Measurements from ENCODE around the gene EPHA7. TPM values are rescaled to one million over a fixed set of nuclear protein-coding genes. Genes with fewer than 3 reads are reported as not detected.

The EPHA7 gene
- total RNA-seq, 2 experiments from 2014 or later = not detected

- no peak for DNase-seq (ENCODE audit: low spot score)
- Histone ChIP-seq H3K79me2 (ENCODE audit: insufficient read depth, low read depth, low read length) (no peaks in the 10 kb centered on the region), H4K20me1 (ENCODE audit: insufficient read depth, low read length) (no peaks in the 10 kb centered on the region), H3K36me3 (ENCODE audit: insufficient read depth, low read length) (no peaks in the 10 kb centered on the region), H3K9me3 (ENCODE audit: low read length) (no peaks in the 10 kb centered on the region), H3K4me2 (ENCODE audit: low read length) (no peak overlapping the region), H2AFZ (ENCODE audit: low read length) (no peak overlapping the region), H3K4me1 (ENCODE audit: insufficient read depth, low read length, poor library complexity, severe bottlenecking) (no peaks in the 10 kb centered on the region), H3K9me2 (ENCODE audit: insufficient read depth, low read length) (no peaks in the 10 kb centered on the region), H3K27ac (ENCODE audit: low read depth, low read length, poor library complexity, severe bottlenecking) (no peak overlapping the region), H3K4me3 (ENCODE audit: low read depth, low read length, poor library complexity, severe bottlenecking) (no peak overlapping the region)
- TF ChIP-seq, protein P1, sequence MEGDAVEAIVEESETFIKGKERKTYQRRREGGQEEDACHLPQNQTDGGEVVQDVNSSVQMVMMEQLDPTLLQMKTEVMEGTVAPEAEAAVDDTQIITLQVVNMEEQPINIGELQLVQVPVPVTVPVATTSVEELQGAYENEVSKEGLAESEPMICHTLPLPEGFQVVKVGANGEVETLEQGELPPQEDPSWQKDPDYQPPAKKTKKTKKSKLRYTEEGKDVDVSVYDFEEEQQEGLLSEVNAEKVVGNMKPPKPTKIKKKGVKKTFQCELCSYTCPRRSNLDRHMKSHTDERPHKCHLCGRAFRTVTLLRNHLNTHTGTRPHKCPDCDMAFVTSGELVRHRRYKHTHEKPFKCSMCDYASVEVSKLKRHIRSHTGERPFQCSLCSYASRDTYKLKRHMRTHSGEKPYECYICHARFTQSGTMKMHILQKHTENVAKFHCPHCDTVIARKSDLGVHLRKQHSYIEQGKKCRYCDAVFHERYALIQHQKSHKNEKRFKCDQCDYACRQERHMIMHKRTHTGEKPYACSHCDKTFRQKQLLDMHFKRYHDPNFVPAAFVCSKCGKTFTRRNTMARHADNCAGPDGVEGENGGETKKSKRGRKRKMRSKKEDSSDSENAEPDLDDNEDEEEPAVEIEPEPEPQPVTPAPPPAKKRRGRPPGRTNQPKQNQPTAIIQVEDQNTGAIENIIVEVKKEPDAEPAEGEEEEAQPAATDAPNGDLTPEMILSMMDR (conservative IDR thresholded peaks at IDR 0.05; ENCODE audit: low read length) = no peak
- no peak for TF ChIP-seq EZH2phosphoT487 (IDR thresholded peaks at IDR 0.05; ENCODE audit: borderline replicate concordance, low read depth, low read length)
- intact Hi-C loops (cut with micrococcal nuclease; ENCODE audit: unreplicated experiment) = no loop called here
- ChIA-PET POLR2A (no interaction called here), CTCF (ENCODE audit: unreplicated experiment) (no interaction called here)
- no TSS peak for BruUV-seq (replicated peaks)
These were observed 68.1 kb downstream of the EPHA7 start for GRCh38 chr6:93351222-93351621.

DNA sequence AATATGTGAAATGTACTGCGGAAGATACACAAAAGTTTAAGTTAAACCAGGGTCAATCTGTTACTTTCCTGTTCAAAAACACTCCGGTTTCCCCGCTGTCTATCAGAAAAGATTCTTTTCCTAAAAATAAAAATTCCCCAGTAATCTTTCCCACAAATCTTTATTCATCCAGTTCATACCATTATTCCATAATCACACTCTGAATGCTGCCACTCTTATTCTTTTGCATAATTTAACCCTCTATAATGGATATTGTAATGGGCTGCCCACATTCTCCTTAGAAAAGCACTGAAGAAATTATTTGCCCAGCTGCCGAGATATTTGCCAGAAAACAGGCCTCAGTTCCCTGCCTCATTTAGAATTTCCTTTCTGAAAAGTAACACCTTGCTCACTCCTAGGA lies 68.6 kb downstream of the EPHA7 start:
- intact Hi-C loops (cut with micrococcal nuclease; ENCODE audit: unreplicated experiment) = no loop called here
- no peak overlapping the region for H3K4me2 ChIP-seq (ENCODE audit: low read length)
- TF ChIP-seq, protein P1 (conservative IDR thresholded peaks at IDR 0.05; ENCODE audit: low read length) = no peak
- TF ChIP-seq EZH2phosphoT487 (IDR thresholded peaks at IDR 0.05; ENCODE audit: borderline replicate concordance, low read depth, low read length) = no peak
- no peaks in the 10 kb centered on the region for H3K36me3 ChIP-seq (ENCODE audit: insufficient read depth, low read length)
- H3K27ac ChIP-seq (ENCODE audit: low read depth, low read length, poor library complexity, severe bottlenecking) = no peak overlapping the region
- ChIA-PET CTCF (ENCODE audit: unreplicated experiment) (no interaction called here), POLR2A (no interaction called here)
- BruUV-seq (replicated peaks) = no TSS peak
- no peak for DNase-seq (ENCODE audit: low spot score)
- no peak overlapping the region for H2AFZ ChIP-seq (ENCODE audit: low read length)
- no peaks in the 10 kb centered on the region for H3K9me3 ChIP-seq (ENCODE audit: low read length)
- no peak overlapping the region for H3K4me3 ChIP-seq (ENCODE audit: low read depth, low read length, poor library complexity, severe bottlenecking)
- H3K79me2 ChIP-seq (ENCODE audit: insufficient read depth, low read depth, low read length) = no peaks in the 10 kb centered on the region
- no peaks in the 10 kb centered on the region for H4K20me1 ChIP-seq (ENCODE audit: insufficient read depth, low read length)
- H3K4me1 ChIP-seq (ENCODE audit: insufficient read depth, low read length, poor library complexity, severe bottlenecking) = no peaks in the 10 kb centered on the region
- no peaks in the 10 kb centered on the region for H3K9me2 ChIP-seq (ENCODE audit: insufficient read depth, low read length)

DNA sequence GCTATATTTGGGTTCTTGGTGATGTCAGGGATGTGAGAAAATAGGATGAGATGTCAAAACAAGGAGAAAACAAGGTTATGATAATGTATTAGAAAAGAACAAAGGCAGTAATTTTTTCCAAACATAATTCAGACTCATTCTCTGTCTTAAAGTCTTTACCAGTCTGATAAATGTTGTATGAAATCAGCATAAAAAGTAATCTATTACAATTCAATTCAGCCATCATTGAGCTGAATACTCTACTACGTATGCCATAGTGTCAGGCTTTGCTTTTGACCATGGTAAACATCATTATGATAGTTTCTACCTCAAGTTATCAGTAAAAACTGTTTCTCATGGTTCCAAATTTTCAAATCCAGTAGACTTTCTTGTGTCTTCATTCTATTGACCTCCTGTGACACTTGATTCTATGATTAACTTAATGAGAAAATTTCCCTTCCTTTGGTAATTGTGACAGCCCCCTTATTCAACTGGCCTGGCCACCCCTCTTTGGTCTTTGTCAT lies 75.0 kb downstream of the EPHA7 start:
- ChIA-PET CTCF (ENCODE audit: unreplicated experiment) (no interaction called here), POLR2A (no interaction called here)
- Histone ChIP-seq H3K4me2 (ENCODE audit: low read length) (no peak overlapping the region), H3K79me2 (ENCODE audit: insufficient read depth, low read depth, low read length) (no peaks in the 10 kb centered on the region), H3K9me2 (ENCODE audit: insufficient read depth, low read length) (no peaks in the 10 kb centered on the region), H2AFZ (ENCODE audit: low read length) (no peak overlapping the region), H3K27ac (ENCODE audit: low read depth, low read length, poor library complexity, severe bottlenecking) (no peak overlapping the region), H3K36me3 (ENCODE audit: insufficient read depth, low read length) (no peaks in the 10 kb centered on the region), H3K4me1 (ENCODE audit: insufficient read depth, low read length, poor library complexity, severe bottlenecking) (no peaks in the 10 kb centered on the region), H3K9me3 (ENCODE audit: low read length) (no peaks in the 10 kb centered on the region), H3K4me3 (ENCODE audit: low read depth, low read length, poor library complexity, severe bottlenecking) (no peak overlapping the region), H4K20me1 (ENCODE audit: insufficient read depth, low read length) (no peaks in the 10 kb centered on the region)
- BruUV-seq (replicated peaks) = no TSS peak
- TF ChIP-seq, protein P1 (conservative IDR thresholded peaks at IDR 0.05; ENCODE audit: low read length) = no peak
- TF ChIP-seq EZH2phosphoT487 (IDR thresholded peaks at IDR 0.05; ENCODE audit: borderline replicate concordance, low read depth, low read length) = no peak
- intact Hi-C loops (cut with micrococcal nuclease; ENCODE audit: unreplicated experiment) = no loop called here
- DNase-seq (ENCODE audit: low spot score) = no peak

All from OCI-LY7 (cell line).